Measurements from ENCODE around the gene GPSM3. TPM values are rescaled to one million over a fixed set of nuclear protein-coding genes. Genes with fewer than 3 reads are reported as not detected.

Gene GPSM3
- total and polyA plus RNA-seq, 2 donors from 2014 or later = 6.2 to 28.1 TPM

DNA sequence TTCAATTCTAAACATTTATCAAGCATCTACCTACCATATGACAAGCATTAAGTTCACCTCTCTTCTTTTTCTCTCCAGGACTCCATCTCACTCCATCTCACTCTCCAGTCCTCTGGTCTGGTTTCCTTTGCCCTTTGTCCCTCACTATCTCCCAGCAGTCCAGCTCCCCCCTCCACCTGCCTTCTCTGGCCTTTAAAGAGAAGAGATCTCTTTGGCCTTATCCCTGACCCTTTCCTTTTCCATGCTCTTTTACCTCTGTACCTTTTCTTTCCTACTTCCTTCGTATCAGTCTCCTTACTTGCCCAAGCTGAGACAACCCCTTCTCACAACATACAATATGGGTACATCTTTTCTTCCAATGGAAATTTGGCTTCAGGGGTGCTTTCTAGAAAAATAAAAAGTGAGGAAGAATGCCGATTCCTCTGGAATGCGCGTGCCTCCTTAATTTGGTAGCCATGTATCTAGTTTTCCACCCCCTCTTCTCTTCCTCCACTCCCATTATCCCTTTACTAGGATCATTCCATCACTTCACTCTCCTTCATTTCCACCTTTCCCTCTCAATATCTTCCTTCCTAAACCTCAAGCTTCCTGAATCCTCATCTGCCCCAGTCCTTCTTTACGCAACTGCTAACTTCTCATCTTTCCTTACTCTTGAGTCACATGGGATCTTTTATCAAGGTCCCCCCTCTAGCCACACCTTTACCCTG lies 15.8 kb downstream of the GPSM3 start:
- H3K4me3 ChIP-seq (ENCODE audit: low read length in 3 of 3) = peak overlapping the region; percentile 75 to 95 (median 94)
- peaks cover 7 to 31% (median 30%) of the 10 kb centered on the region in 3 donors for H3K4me1 ChIP-seq (ENCODE audit: control insufficient read depth in 2 of 3, insufficient read depth in 2 of 3, low read depth in 1 of 3, low read length in 3 of 3)
- H3K36me3 ChIP-seq (ENCODE audit: control insufficient read depth in 2 of 3, insufficient read depth in 3 of 3, low read length in 3 of 3) = peaks cover 0 to 8% (median 0%) of the 10 kb centered on the region in 3 donors
- H3K9me3 ChIP-seq (ENCODE audit: control insufficient read depth in 2 of 3, insufficient read depth in 1 of 3, low read length in 3 of 3) = no peaks in the 10 kb centered on the region
- peak overlapping the region; percentile 93 to 98 for H3K27ac ChIP-seq (ENCODE audit: low read depth in 2 of 2, low read length in 2 of 2)
- no peak for TF ChIP-seq CTCF (IDR thresholded peaks at IDR 0.05; ENCODE audit: borderline replicate concordance, extremely low read depth, insufficient read depth)
- intact Hi-C loops (cut with DNase I) = no loop called here
- peak overlapping the region; percentile 48 to 91 (median 59) for H3K9ac ChIP-seq (ENCODE audit: low read length in 3 of 3)
- H3K27me3 ChIP-seq (ENCODE audit: control insufficient read depth, insufficient read depth, low read length) = no peaks in the 10 kb centered on the region
- no peak for FAIRE-seq
- peak in 1 of 5 donors; percentile 29 for DNase-seq

DNA sequence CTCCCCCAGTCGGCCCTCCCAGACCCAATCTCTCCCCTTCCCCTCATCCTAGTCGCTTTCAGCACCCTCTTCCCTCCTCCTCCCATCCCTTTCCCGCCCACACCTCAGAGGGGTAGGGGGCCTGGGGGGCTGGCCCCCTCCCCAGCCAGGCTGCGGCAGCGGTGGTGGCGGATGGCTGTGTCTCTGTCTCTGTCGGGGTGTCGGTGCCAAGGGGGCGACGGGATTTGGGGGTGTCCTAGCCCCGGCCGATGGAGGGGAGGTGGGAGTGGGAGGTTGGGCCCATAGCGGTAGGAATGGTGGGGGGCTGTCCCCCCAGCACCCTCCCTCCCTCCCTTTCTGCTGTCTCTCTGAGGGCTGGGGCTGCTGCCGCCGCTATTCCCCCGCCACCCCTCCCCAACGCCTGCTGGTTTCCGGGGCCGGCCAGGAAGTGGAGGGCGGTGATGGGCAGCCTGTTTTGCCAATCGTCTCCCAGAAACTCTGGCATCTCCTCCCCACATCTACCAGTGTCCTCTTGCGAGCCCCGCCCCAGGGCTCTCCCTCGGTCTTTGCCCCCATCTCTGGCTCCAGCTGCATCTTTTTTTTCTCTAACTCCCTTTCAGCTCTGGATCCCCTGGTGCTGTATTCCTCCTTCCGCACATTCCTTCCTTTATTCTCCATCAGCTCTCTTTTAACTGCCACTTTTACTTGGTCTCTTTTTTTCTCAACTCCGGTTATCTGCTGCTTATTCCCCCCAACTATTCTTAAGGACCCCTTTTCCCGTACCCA lies 16.6 kb downstream of the GPSM3 start, which contains the start of gene AGPAT1:
AGPAT1 (minus strand) TSS at position 374 of the 765 bp plus-strand sequence. CDS start 4,588 bp downstream, outside the sequence.
- H3K4me1 ChIP-seq (ENCODE audit: control insufficient read depth in 2 of 3, insufficient read depth in 2 of 3, low read depth in 1 of 3, low read length in 3 of 3) = peaks cover 7 to 31% (median 30%) of the 10 kb centered on the region in 3 donors
- H3K27ac ChIP-seq (ENCODE audit: low read depth in 2 of 2, low read length in 2 of 2) = peak within 1 kb of the TSS; percentile 93 to 98
- intact Hi-C loops (cut with DNase I) = no loop called here

DNA sequence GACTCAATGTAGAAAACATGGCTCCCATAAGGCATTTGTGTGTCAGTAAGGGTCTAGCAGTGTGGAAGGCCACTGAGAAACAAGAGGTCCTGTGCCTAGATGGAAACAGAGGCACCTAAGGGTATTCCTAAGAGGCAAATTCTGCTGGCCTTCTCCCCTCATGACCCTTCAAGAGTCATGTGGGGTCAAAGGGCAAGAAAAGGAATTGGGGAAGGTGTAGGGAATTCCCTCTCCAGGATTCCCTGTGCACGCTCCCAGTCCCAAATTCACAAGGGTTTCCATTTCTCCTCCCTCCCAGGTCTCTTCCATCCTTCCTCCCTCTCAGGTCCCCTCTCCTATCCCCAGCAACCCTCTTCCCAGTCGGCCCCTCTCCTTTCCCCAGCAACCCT lies 17.1 kb downstream of the GPSM3 start:
- Histone ChIP-seq H3K27ac (ENCODE audit: low read depth in 2 of 2, low read length in 2 of 2) (peak overlapping the region; percentile 76 to 93), H3K27me3 (ENCODE audit: control insufficient read depth, insufficient read depth, low read length) (no peaks in the 10 kb centered on the region), H3K4me3 (ENCODE audit: low read length in 3 of 3) (peak overlapping the region; percentile 67 to 94 (median 77)), H3K9me3 (ENCODE audit: control insufficient read depth in 2 of 3, insufficient read depth in 1 of 3, low read length in 3 of 3) (no peaks in the 10 kb centered on the region), H3K9ac (ENCODE audit: low read length in 3 of 3) (peak overlapping the region; percentile 50 to 88 (median 54)), H3K4me1 (ENCODE audit: control insufficient read depth in 2 of 3, insufficient read depth in 2 of 3, low read depth in 1 of 3, low read length in 3 of 3) (peaks cover 7 to 31% (median 30%) of the 10 kb centered on the region in 3 donors), H3K36me3 (ENCODE audit: control insufficient read depth in 2 of 3, insufficient read depth in 3 of 3, low read length in 3 of 3) (peaks cover 0 to 5% (median 0%) of the 10 kb centered on the region in 3 donors)
- DNase-seq = peak in 1 of 5 donors; percentile 28
- no peak for FAIRE-seq
- intact Hi-C loops (cut with DNase I) = no loop called here
- TF ChIP-seq CTCF (IDR thresholded peaks at IDR 0.05; ENCODE audit: borderline replicate concordance, extremely low read depth, insufficient read depth) = no peak

More for the DNA sequence above, 16.6 kb downstream of the GPSM3 start, which contains the start of gene AGPAT1:
- Histone ChIP-seq H3K27me3 (ENCODE audit: control insufficient read depth, insufficient read depth, low read length) (no peaks in the 10 kb centered on the region), H3K4me3 (ENCODE audit: low read length in 3 of 3) (peak within 1 kb of the TSS; percentile 77 to 95 (median 94)), H3K9me3 (ENCODE audit: control insufficient read depth in 2 of 3, insufficient read depth in 1 of 3, low read length in 3 of 3) (no peaks in the 10 kb centered on the region), H3K36me3 (ENCODE audit: control insufficient read depth in 2 of 3, insufficient read depth in 3 of 3, low read length in 3 of 3) (peaks cover 0 to 3% (median 3%) of the 10 kb centered on the region in 3 donors), H3K9ac (ENCODE audit: low read length in 3 of 3) (peak within 1 kb of the TSS; percentile 54 to 91 (median 59))
- DNase-seq (peak; percentile 97 to 99 (median 98)), FAIRE-seq (no peak)
- TF ChIP-seq CTCF (IDR thresholded peaks at IDR 0.05; ENCODE audit: borderline replicate concordance, extremely low read depth, insufficient read depth) = no peak

Data from kidney (tissue), 14 donors.